K562 (cell line): ENCODE results near the gene CHCHD1. TPM values are rescaled to one million over a fixed set of nuclear protein-coding genes. Genes with fewer than 3 reads are reported as not detected.

Experiments used
- ATAC-seq: fragments of 200-7000 bp; cut with Tn5 transposase; 3 replicates; pipeline ENCODE4 v1.9.1; 2020; ENCODE audit warnings: moderate library complexity
- BruUV-seq: library from RNA; stranded (reverse); fragments of 400-500 nt; replicated peaks from 2 replicates; lab custom pipeline; 2021; lab: Mats Ljungman, UMichigan
- CTCF ChIA-PET: fragments of 300-600 bp; formaldehyde crosslinking; extraction: SDS; loops from one replicate; lab custom pipeline; 2021; ENCODE audit warnings: low intra/inter-chr PET ratio; lab: Yijun Ruan, JAX
- POLR2A ChIA-PET: fragments of 300-600, 350-650 bp; sonication (Branson Sonifier 250); formaldehyde crosslinking; extraction: SDS; loops from one replicate; lab custom pipeline; 2021; ENCODE audit warnings: antibody characterized with exemption, inconsistent platforms; lab: Yijun Ruan, JAX
- DNase-seq, 4 experiments: peaks; one replicate each; pipeline versions ENCODE4 v3.0.0 to v3.0.0-alpha.2; 2011 to 2018; ENCODE audit warnings: low spot score in 3 of 4, mixed read lengths in 3 of 4; ENCODE audit errors: extremely low read depth in 1 of 4
- FAIRE-seq: peaks from 2 replicates; lab custom pipeline; 2011; peaks lifted over from hg19 to GRCh38; lab: Jason Lieb, UNC
- H2AFZ ChIP-seq: 2 replicates; pipeline ENCODE4 v1.6.0; 2011; ENCODE audit warnings: low read depth, low read length, control low read depth, inconsistent platforms
- H3K27ac ChIP-seq: fragments of 200-600 bp; 3 replicates; pipeline ENCODE4 v1.8.0; 2011; ENCODE audit warnings: low read depth, mild to moderate bottlenecking, control low read depth, inconsistent platforms, low read length, moderate library complexity, mixed read lengths; ENCODE audit errors: extremely low read depth
- H3K27me3 ChIP-seq, 2 experiments: fragments of 300-600 bp in 1 of 2; 2 replicates in 1 of 2; 3 replicates in 1 of 2; pipeline versions ENCODE4 v1.6.0 to v1.8.0; 2011; ENCODE audit warnings: inconsistent platforms in 2 of 2, low read length in 2 of 2, mild to moderate bottlenecking in 1 of 2, mixed read lengths in 1 of 2, moderate library complexity in 1 of 2; ENCODE audit not compliant: control insufficient read depth in 2 of 2, insufficient read depth in 2 of 2
- H3K36me3 ChIP-seq: fragments of 300-600 bp; 3 replicates; pipeline ENCODE4 v1.8.0; 2011; ENCODE audit warnings: mild to moderate bottlenecking, low read length, inconsistent platforms; ENCODE audit not compliant: control insufficient read depth, insufficient read depth
- H3K4me1 ChIP-seq, 2 experiments: fragments of 200-600 bp in 1 of 2; replicated peaks in 1 of 2; 2 replicates in 1 of 2; 3 replicates in 1 of 2; pipeline versions ENCODE4 v1.5.1 to v1.8.0; 2011; ENCODE audit warnings: inconsistent platforms in 2 of 2, low read length in 2 of 2, mild to moderate bottlenecking in 1 of 2, mixed read lengths in 1 of 2, moderate library complexity in 1 of 2; ENCODE audit not compliant: control insufficient read depth in 2 of 2, insufficient read depth in 2 of 2
- H3K4me2 ChIP-seq: 2 replicates; pipeline ENCODE4 v1.6.1; 2011; ENCODE audit warnings: low read length, control low read depth, inconsistent platforms, mixed read lengths; ENCODE audit not compliant: insufficient read depth
- H3K4me3 ChIP-seq: fragments of 200-600 bp; sonication (generic), shearing (Covaris generic); 2 replicates; pipeline ENCODE4 v1.5.1; 2016; ENCODE audit warnings: control low read depth, inconsistent platforms
- H3K79me2 ChIP-seq: fragments of 200-600 bp; 3 replicates; pipeline ENCODE4 v1.8.0; 2011; ENCODE audit warnings: low read length, inconsistent platforms; ENCODE audit not compliant: control insufficient read depth, insufficient read depth
- H3K9ac ChIP-seq, 2 experiments: 2 replicates each; pipeline versions ENCODE4 v1.6.0 to v1.6.1; 2011; ENCODE audit warnings: low read depth in 2 of 2, low read length in 2 of 2, control low read depth in 1 of 2, inconsistent platforms in 1 of 2, mild to moderate bottlenecking in 1 of 2, mixed read lengths in 1 of 2; ENCODE audit not compliant: insufficient read depth in 1 of 2
- H3K9me1 ChIP-seq: one replicate; pipeline ENCODE4 v1.6.0; 2011; ENCODE audit warnings: inconsistent platforms, mild to moderate bottlenecking, low read length, moderate library complexity; ENCODE audit not compliant: control insufficient read depth, insufficient read depth
- H3K9me3 ChIP-seq: replicated peaks from 2 replicates; pipeline ENCODE4 v1.5.1; 2011; ENCODE audit warnings: low read depth, low read length, inconsistent platforms; ENCODE audit not compliant: control insufficient read depth, insufficient read depth
- H4K20me1 ChIP-seq: replicated peaks from 2 replicates; pipeline ENCODE4 v1.6.1; 2011; ENCODE audit warnings: low read length, inconsistent platforms, mixed read lengths; ENCODE audit not compliant: control insufficient read depth, insufficient read depth
- CBFA2T3 ChIP-seq: fragments of 450-650 bp; IDR thresholded peaks from 2 replicates; pipeline ENCODE4 v1.6.1; 2017
- CBX1 ChIP-seq: sonication (generic); IDR thresholded peaks from 2 replicates; pipeline ENCODE4 v1.6.1; 2016; ENCODE audit warnings: antibody characterized with exemption, low read depth, mild to moderate bottlenecking
- CTBP1 ChIP-seq: fragments of 450-650 bp; IDR thresholded peaks from 2 replicates; pipeline ENCODE4 v1.6.1; 2016; ENCODE audit warnings: borderline replicate concordance
- FOSL1 ChIP-seq: fragments of 200-800 bp; sonication (Bioruptor generic); conservative IDR thresholded peaks from 2 replicates; pipeline ENCODE4 v1.6.1; 2016; ENCODE audit warnings: missing genetic modification characterization, missing compliant biosample characterization
- HNRNPUL1 ChIP-seq: fragments of 200-400 bp; formaldehyde crosslinking; IDR thresholded peaks from 2 replicates; pipeline ENCODE4 v1.6.1; 2017; ENCODE audit warnings: low read length
- ILK ChIP-seq: fragments of 450-650 bp; IDR thresholded peaks from 2 replicates; pipeline ENCODE4 v1.6.1; 2016; ENCODE audit warnings: missing genetic modification characterization, low read depth, mild to moderate bottlenecking, missing compliant biosample characterization, moderate library complexity, borderline replicate concordance
- L3MBTL2 ChIP-seq: fragments of 450-650 bp; IDR thresholded peaks from 2 replicates; pipeline ENCODE4 v1.6.1; 2016; ENCODE audit warnings: mild to moderate bottlenecking, moderate library complexity
- NBN ChIP-seq: fragments of 450-650 bp; IDR thresholded peaks from 2 replicates; pipeline ENCODE4 v1.6.1; 2016; ENCODE audit warnings: low read depth, mild to moderate bottlenecking
- NCOR1 ChIP-seq: fragments of 450-650 bp; IDR thresholded peaks from 2 replicates; pipeline ENCODE4 v1.6.1; 2016; ENCODE audit warnings: mild to moderate bottlenecking, moderate library complexity
- NFRKB ChIP-seq: fragments of 450-650 bp; IDR thresholded peaks from 2 replicates; pipeline ENCODE4 v1.6.1; 2016; ENCODE audit warnings: low read depth
- NR4A1 ChIP-seq, 2 experiments: fragments of 250-450 bp in 1 of 2; fragments of 450-650 bp in 1 of 2; sonication (Bioruptor Pico) in 1 of 2; IDR thresholded peaks; 2 replicates each; pipeline versions ENCODE4 v1.4.0 to v1.6.1; 2016 to 2020; ENCODE audit warnings: mild to moderate bottlenecking in 2 of 2, missing compliant biosample characterization in 1 of 2, missing genetic modification characterization in 1 of 2, moderate library complexity in 1 of 2
- PHF21A ChIP-seq: fragments of 450-650 bp; IDR thresholded peaks from 2 replicates; pipeline ENCODE4 v1.6.1; 2017; ENCODE audit warnings: low read depth, borderline replicate concordance
- POLR2A ChIP-seq: fragments of 450-650 bp; conservative IDR thresholded peaks from 2 replicates; pipeline ENCODE4 v1.6.1; 2016
- POLR2AphosphoS5 ChIP-seq: IDR thresholded peaks from 2 replicates; pipeline ENCODE4 v1.6.1; 2011; ENCODE audit warnings: mild to moderate bottlenecking, low read depth, low read length, moderate library complexity; ENCODE audit not compliant: control insufficient read depth, insufficient read depth
- RUNX1 ChIP-seq: sonication (generic); IDR thresholded peaks from 2 replicates; pipeline ENCODE4 v1.6.1; 2016; ENCODE audit warnings: antibody characterized with exemption, low read depth
- U2AF2 ChIP-seq: fragments of 200-400 bp; formaldehyde crosslinking; optimal IDR thresholded peaks from 2 replicates; pipeline ENCODE3; 2017; ENCODE audit warnings: low read depth, mild to moderate bottlenecking, low read length
- XRCC4 ChIP-seq: IDR thresholded peaks from one replicate; pipeline ENCODE4 v1.6.1; 2011; ENCODE audit not compliant: insufficient read depth, insufficient read length; ENCODE audit errors: extremely low read depth
- ZFX ChIP-seq: sonication (generic); formaldehyde crosslinking; IDR thresholded peaks from 2 replicates; pipeline ENCODE4 v1.8.0; 2022; ENCODE audit warnings: mild to moderate bottlenecking, missing genetic modification reagents, moderate library complexity
- ZNF274 ChIP-seq: IDR thresholded peaks from 2 replicates; pipeline ENCODE4 v1.6.1; 2011; ENCODE audit warnings: low read depth, mild to moderate bottlenecking, low read length, moderate library complexity, borderline replicate concordance
- ZNF280B ChIP-seq: fragments of 250-450 bp; sonication (Bioruptor Pico); IDR thresholded peaks from 2 replicates; pipeline ENCODE4 v1.5.1; 2021; ENCODE audit warnings: mild to moderate bottlenecking
- ZNF583 ChIP-seq: fragments of 250-450 bp; sonication (Bioruptor Pico); IDR thresholded peaks from 2 replicates; pipeline ENCODE4 v1.4.0; 2020
- WGBS: fragments of 100-300 bp; shearing (Covaris generic); methylation state at CpG from one replicate; pipeline ENCODE4 v1.1.6; 2016; ENCODE audit warnings: low coverage, mixed read lengths; ENCODE audit not compliant: insufficient coverage; ENCODE audit errors: missing lambda C conversion rate; 5-methylcytosine and 5-hydroxymethylcytosine counted together
- in situ Hi-C: fragments of 300-500 bp; cut with MboI; formaldehyde crosslinking; loops from 4 replicates; pipeline ENCODE4 v1.15.0; 2018; ENCODE audit warnings: inconsistent platforms, mixed read lengths
- intact Hi-C: fragments of 100-400 bp; cut with micrococcal nuclease; formaldehyde crosslinking; loops from 2 replicates; pipeline ENCODE4 v1.14.2; 2022
- polyA plus RNA-seq, 8 experiments: library from polyadenylated mRNA; depleted of rRNA in 4 of 8; stranded (reverse) in 5 of 8; unstranded in 3 of 8; fragments of >200 nt; fragmentation: Nextera tagmentation in 2 of 8; fragmentation: Illumina TruSeq in 1 of 8; extraction: Ambion mirVana in 2 of 8; extraction: Trizol in 1 of 8; gene quantifications; 2 replicates each; pipeline versions ENCODE4 v1.2.1 to v1.2.3, GENCODE V29; 2011 to 2014; ENCODE audit warnings: inconsistent platforms in 1 of 8, missing spikeins in 1 of 8
- total RNA-seq, 7 experiments: library from RNA; depleted of rRNA in 6 of 7; stranded (reverse); fragments of >200 nt in 6 of 7; fragmentation: Illumina TruSeq in 2 of 7; extraction: Trizol in 2 of 7; gene quantifications; 2 replicates each; pipeline versions ENCODE4 v1.2.1 to v1.2.3, GENCODE V29; 2011 to 2021; ENCODE audit warnings: low replicate concordance in 1 of 7
- TF ChIP-seq, protein P1 (sequence below): fragments of 450-650 bp; conservative IDR thresholded peaks from 2 replicates; pipeline ENCODE4 v1.6.1; 2016; ENCODE audit warnings: missing genetic modification characterization, low read depth, mild to moderate bottlenecking, missing compliant biosample characterization, moderate library complexity

Gene CHCHD1
- total and polyA plus RNA-seq, 9 of the 15 experiments (the other 6 are each of a cell fraction or from before 2014, with no cell fraction given): 52.9 to 126 (median 83.4) TPM

- Histone ChIP-seq H3K36me3 (peaks cover 50% of the 10 kb centered on the region; the same call in 2 of the 3 replicates), H3K9me3 (no peaks in the 10 kb centered on the region), H3K4me3 (no peak overlapping the region), H3K27me3 (no peaks in the 10 kb centered on the region), H3K9ac (peak overlapping the region; percentile 3 to 48; a peak in 3 of 4 replicates), H3K9me1 (no peaks in the 10 kb centered on the region), H3K4me2 (peak overlapping the region; percentile 51), H3K27ac (peak overlapping the region; percentile 62), H3K4me1 (peaks cover 42 to 44% of the 10 kb centered on the region in 2 experiments), H3K79me2 (no peaks in the 10 kb centered on the region; the same call in 2 of the 3 replicates), H2AFZ (peak overlapping the region; percentile 45), H4K20me1 (no peaks in the 10 kb centered on the region)
- intact Hi-C loops: no loop called here
- in situ Hi-C loops: no loop called here
- 35% methylated on average over 10 of the region's 10 CpGs for WGBS
- FAIRE-seq (peak; percentile 78), ATAC-seq (peak; percentile 54), DNase-seq (peak; percentile 71 to 80 (median 76))
- no TSS peak for BruUV-seq
- POLR2A ChIA-PET: interaction anchor here (0.6 to 1.7 kb wide), 5 partner anchors 10 to 1978 kb away, joined by 3 to 12 read pairs (median 3); no protein-coding TSS in a partner anchor
- CTCF ChIA-PET: interaction anchor here (1.1 kb wide), 1 partner anchor 32 kb away, joined by 3 read pairs; no protein-coding TSS in a partner anchor
- peak; percentile 59; the same call in 1 of the 2 replicates for TF ChIP-seq CTBP1
- 0 out of 2 replicates have a peak, but pooled peaks have one; percentile 29 for TF ChIP-seq NCOR1
- no peak for TF ChIP-seq ZNF274
- TF ChIP-seq NR4A1 (CRISPR knock-in tag; IDR thresholded peaks at IDR 0.05): 0 out of 2 replicates have a peak, but pooled peaks have one; percentile 36
- TF ChIP-seq NR4A1 (tag; IDR thresholded peaks at IDR 0.05): no peak
- TF ChIP-seq XRCC4: no peak
- TF ChIP-seq U2AF2: no peak
- TF ChIP-seq NBN: no peak
- TF ChIP-seq POLR2A: no peak
- TF ChIP-seq RUNX1: 0 out of 2 replicates have a peak, but pooled peaks have one; percentile 13
- no peak for TF ChIP-seq HNRNPUL1
- TF ChIP-seq ZFX: peak; percentile 53
- peak; percentile 66 for TF ChIP-seq L3MBTL2
- TF ChIP-seq NFRKB: no peak
- TF ChIP-seq, protein P1, sequence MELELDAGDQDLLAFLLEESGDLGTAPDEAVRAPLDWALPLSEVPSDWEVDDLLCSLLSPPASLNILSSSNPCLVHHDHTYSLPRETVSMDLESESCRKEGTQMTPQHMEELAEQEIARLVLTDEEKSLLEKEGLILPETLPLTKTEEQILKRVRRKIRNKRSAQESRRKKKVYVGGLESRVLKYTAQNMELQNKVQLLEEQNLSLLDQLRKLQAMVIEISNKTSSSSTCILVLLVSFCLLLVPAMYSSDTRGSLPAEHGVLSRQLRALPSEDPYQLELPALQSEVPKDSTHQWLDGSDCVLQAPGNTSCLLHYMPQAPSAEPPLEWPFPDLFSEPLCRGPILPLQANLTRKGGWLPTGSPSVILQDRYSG (tag): no peak
- TF ChIP-seq ILK: no peak
- TF ChIP-seq ZNF280B (CRISPR knock-in tag): no peak
- TF ChIP-seq FOSL1 (tag): no peak
- TF ChIP-seq POLR2AphosphoS5: peak; percentile 19; the same call in 1 of the 2 replicates
- peak; percentile 74 for TF ChIP-seq CBFA2T3
- TF ChIP-seq ZNF583: no peak
- TF ChIP-seq PHF21A: no peak
- TF ChIP-seq CBX1: no peak
These were observed 35.3 kb downstream of the CHCHD1 start for GRCh38 chr10:73816917-73817729.
